ENCODE measurements around the gene AKT2.
"Not testable (repeated sequence)": the region's sequence is repeated elsewhere in the genome, so short reads cannot be mapped to it uniquely, and the experiment has no call there.

The AKT2 gene

GRCh38 chr19:40225440-40226305 is 59.5 kb downstream of the AKT2 start:
- FAIRE-seq = no peak
- no peak for DNase-seq (ENCODE audit: extremely low spot score, insufficient read length, low read depth)

- no peak for DNase-seq (ENCODE audit: extremely low spot score, insufficient read length, low read depth)
- no peak for FAIRE-seq
Measured at GRCh38 chr19:40224342-40225150, 60.6 kb downstream of the AKT2 start.

- DNase-seq (ENCODE audit: extremely low spot score, insufficient read length, low read depth) (no peak), FAIRE-seq (no peak)
Measured at GRCh38 chr19:40223135-40223822, 61.9 kb downstream of the AKT2 start.

GRCh38 chr19:40221858-40222619 is 63.1 kb downstream of the AKT2 start:
- DNase-seq (ENCODE audit: extremely low spot score, insufficient read length, low read depth) (peak; percentile 91), FAIRE-seq (peak; percentile 84)

- no peak for FAIRE-seq
- DNase-seq (ENCODE audit: extremely low spot score, insufficient read length, low read depth) = no peak
Measured at GRCh38 chr19:40220674-40221073, 64.5 kb downstream of the AKT2 start.

- DNase-seq (ENCODE audit: extremely low spot score, insufficient read length, low read depth) (no peak), FAIRE-seq (no peak)
Measured at GRCh38 chr19:40219721-40220276, 65.3 kb downstream of the AKT2 start.

- FAIRE-seq; DNase-seq (ENCODE audit: extremely low spot score, insufficient read length, low read depth): not testable (repeated sequence)
Measured at GRCh38 chr19:40219029-40219428, 66.1 kb downstream of the AKT2 start.

- FAIRE-seq (no peak), DNase-seq (ENCODE audit: extremely low spot score, insufficient read length, low read depth) (peak; percentile 39)
Measured at GRCh38 chr19:40217934-40218890, 66.9 kb downstream of the AKT2 start, which contains the start of gene TTC9B. Gene TTC9B (minus strand): TSS chr19:40218384. CDS start chr19:40218381, 3 bp downstream.

- FAIRE-seq (no peak), DNase-seq (ENCODE audit: extremely low spot score, insufficient read length, low read depth) (no peak)
Measured at GRCh38 chr19:40217027-40217810, 67.9 kb downstream of the AKT2 start.

GRCh38 chr19:40216777-40217026 is 68.4 kb downstream of the AKT2 start:
- no peak for FAIRE-seq
- no peak for DNase-seq (ENCODE audit: extremely low spot score, insufficient read length, low read depth)

- FAIRE-seq = no peak
Measured at GRCh38 chr19:40216013-40216776, 69.0 kb downstream of the AKT2 start.

GRCh38 chr19:40214936-40215335 is 70.2 kb downstream of the AKT2 start:
- DNase-seq (ENCODE audit: extremely low spot score, insufficient read length, low read depth) = no peak
- FAIRE-seq = no peak

More at GRCh38 chr19:40216013-40216776, 69.0 kb downstream of the AKT2 start:
- DNase-seq (ENCODE audit: extremely low spot score, insufficient read length, low read depth) = no peak

GRCh38 chr19:40213882-40214570 is 71.1 kb downstream of the AKT2 start:
- no peak for DNase-seq (ENCODE audit: extremely low spot score, insufficient read length, low read depth)
- FAIRE-seq = no peak

GRCh38 chr19:40213251-40213829 is 71.8 kb downstream of the AKT2 start:
- DNase-seq (ENCODE audit: extremely low spot score, insufficient read length, low read depth) (no peak), FAIRE-seq (no peak)

- FAIRE-seq = no peak
- DNase-seq (ENCODE audit: extremely low spot score, insufficient read length, low read depth) = no peak
Measured at GRCh38 chr19:40210889-40211288, 74.3 kb downstream of the AKT2 start.

GRCh38 chr19:40208602-40209001 is 76.5 kb downstream of the AKT2 start:
- DNase-seq (ENCODE audit: extremely low spot score, insufficient read length, low read depth) (no peak), FAIRE-seq (no peak)

All from GM18507 (cell line).